Erythroblast (primary cell): ENCODE results near the gene CREB5.

Source experiments
- GATA1 ChIP-seq: IDR thresholded peaks from 2 replicates; pipeline ENCODE4 v1.6.1; 2011; ENCODE audit warnings: low read depth, mild to moderate bottlenecking, control low read depth, low read length, moderate library complexity
- POLR2A ChIP-seq: IDR thresholded peaks from 2 replicates; pipeline ENCODE4 v1.6.1; 2011; ENCODE audit warnings: mild to moderate bottlenecking, low read length

GRCh38 chr7:28660132-28660531 lies 247.8 kb downstream of the CREB5 start:
- TF ChIP-seq POLR2A (no peak), GATA1 (no peak)
